NCI-H748 treated with DMSO at 0.1 percent for 48 hours (cell line): Measurements from ENCODE around the gene ADCY2.

Experiments used
- DNase-seq: peaks from one replicate; lab custom pipeline; 2025; lab: John Stamatoyannopoulos, UW

The ADCY2 gene

DNA sequence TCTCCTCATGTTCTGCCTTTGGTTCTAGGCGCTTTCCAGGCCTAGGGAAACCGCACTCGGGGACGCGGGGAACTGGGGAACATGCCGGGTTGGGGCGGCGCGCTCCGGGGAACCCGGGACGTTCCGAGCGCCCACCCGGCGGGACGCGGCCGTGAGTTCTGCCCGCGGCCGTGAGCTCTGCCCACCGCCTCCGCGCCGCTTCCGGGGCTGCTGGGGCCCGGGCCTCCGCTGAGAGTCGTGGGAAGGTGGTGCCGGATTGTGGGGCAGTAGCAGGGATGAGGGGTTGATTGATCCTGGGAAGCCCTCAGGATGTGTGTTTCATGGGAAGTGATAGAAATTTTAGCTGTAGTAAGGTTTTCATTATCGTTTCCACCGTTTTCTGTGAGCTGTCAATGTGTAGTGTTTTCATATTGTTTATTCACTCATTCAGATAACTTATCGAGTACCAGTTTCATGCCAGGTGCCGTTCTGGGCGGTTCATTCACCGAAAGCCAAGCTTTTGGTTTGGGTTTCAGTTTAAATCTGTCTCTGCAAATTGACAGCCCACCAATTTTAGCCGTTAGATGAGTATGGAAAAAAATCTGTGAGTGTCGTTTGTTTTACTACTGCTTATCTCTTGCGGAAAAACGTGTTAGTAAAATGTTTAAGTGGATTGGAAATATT is 473.7 kb downstream of the ADCY2 start:
- peak; percentile 22 for DNase-seq

GRCh38 chr5:7871653-7872052 is 475.7 kb downstream of the ADCY2 start:
- no peak for DNase-seq

GRCh38 chr5:7872517-7873130 is 476.7 kb downstream of the ADCY2 start:
- DNase-seq = no peak

- no peak for DNase-seq
These were observed 477.3 kb downstream of the ADCY2 start for GRCh38 chr5:7873216-7873615.

GRCh38 chr5:7874639-7875038 is 478.7 kb downstream of the ADCY2 start:
- DNase-seq = no peak

DNA sequence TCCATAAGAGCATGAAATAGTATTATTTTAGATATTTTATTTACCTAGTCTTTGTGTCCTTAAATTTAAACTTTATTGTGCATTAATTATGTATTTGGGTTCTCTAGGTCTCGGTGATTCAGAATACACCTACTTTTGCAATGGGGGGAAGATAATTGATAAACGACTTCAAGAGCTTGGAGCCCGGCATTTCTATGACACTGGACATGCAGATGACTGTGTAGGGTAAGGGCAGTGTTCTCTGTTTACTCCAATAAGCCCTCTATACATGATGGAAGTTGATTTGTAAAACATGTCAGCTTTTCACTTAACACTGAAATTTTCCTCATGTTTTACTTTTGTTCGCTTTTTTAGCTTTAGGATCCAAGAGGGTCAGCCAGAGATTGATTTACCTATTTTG is 479.2 kb downstream of the ADCY2 start:
- no peak for DNase-seq

DNA sequence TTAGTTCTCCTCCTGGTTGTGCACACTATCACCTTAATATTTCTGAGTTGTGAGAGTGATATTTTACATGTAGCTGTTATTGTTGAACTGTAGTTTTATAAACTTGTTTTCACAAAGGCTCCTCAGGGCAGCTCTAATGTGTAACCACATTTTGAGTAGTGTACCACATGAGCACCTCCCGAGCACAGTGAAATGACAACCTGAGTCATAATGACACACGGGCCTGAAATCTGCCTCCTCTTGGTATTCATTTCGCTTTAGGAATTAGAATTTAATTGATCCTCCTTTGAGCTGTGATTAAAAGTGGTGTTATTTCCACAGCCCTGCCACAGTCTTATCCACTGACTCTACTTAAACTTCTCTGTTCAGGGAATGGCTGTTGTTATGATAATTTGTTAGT is 480.9 kb downstream of the ADCY2 start:
- DNase-seq = no peak

DNA sequence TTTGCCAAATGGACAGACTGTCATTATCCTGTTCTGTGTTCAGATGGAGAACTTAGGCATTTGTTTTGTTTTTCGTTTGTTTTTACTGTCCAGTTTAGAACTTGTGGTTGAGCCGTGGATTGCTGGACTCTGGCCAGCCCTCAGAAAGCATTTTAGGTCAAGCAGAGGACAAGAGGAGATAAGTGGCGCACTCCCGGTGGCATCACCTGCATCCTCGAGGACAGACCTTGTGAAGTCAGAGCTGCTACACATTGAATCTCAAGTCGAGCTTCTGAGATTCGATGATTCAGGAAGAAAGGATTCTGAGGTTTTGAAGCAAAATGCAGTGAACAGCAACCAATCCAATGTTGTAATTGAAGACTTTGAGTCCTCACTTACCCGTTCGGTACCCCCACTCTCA is 481.9 kb downstream of the ADCY2 start:
- DNase-seq = no peak

DNA sequence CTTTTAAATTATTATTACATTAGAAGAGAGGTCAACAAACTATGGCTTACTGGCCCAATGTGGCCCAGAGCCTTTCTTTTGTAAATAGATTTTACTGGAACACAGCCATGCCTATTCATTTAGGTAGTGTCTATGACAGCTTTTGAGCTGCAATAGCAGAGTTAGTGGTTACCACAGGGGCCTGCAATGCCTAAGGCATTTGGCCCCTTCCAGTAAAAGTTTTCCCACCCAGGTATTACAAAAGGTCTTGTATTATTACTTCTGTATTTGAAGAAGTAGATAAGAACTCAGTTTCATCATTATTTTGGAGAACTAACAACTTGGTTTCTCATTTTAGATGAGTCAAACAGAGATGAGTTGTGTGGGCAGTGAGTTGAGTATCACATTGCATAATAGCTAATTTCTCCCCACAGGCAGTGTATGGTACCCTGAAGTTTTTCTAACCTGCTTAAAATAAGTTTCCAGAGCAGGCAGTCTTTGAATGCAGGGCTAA is 482.5 kb downstream of the ADCY2 start:
- no peak for DNase-seq
